NCI-H1417 treated with DMSO at 0.1 percent for 48 hours (cell line): ENCODE measurements around the gene MT1B.
"Not testable (repeated sequence)": the region's sequence is repeated elsewhere in the genome, so short reads cannot be mapped to it uniquely, and the experiment has no call there.

ENCODE experiments used
- DNase-seq: peaks from one replicate; lab custom pipeline; 2025; lab: John Stamatoyannopoulos, UW

Gene MT1B

GRCh38 chr16:56637814-56638750 lies 13.6 kb upstream of the MT1B start, which contains the start of gene MT1A:
Gene MT1A, plus strand, starts transcription at chr16:56638666. Its CDS starts 73 bp downstream, at chr16:56638739.
- DNase-seq = no peak

DNA sequence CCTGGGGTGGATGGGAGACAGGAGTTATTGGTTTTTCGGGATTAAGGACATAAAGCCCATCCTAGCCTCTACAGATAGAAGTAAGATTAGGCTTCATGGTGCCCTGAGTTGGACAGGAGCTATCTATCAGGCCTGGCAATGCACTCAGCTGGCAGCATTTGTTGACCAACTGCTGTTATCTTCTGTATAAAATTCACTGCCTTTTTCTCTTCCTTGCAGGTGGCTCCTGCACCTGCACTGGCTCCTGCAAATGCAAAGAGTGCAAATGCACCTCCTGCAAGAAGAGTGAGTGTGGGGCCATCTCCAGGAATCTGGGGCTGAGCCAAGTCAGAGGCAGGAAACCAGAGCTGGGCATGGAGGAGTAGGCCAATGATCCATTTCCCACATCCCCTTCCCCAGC lies 12.6 kb upstream of the MT1B start:
- DNase-seq = no peak

DNA sequence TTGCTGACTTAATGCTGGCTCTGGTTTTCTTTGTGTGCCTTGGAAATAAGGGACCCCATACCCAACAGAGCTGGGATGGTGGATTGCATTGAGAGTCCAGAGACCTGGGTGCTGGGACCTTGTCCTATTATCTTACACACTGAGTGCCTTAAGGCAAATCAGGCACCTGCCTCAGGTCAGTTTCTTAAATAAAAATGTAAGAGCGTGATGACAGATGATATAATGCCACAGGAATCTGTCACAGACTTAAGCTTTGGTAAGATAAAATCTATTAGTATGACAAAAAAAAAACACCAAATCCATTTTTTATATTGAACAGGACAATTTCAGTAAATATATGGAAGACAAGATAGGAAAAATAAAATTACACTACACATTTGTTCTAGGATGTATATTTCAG lies 11.6 kb upstream of the MT1B start:
- DNase-seq = no peak

- DNase-seq = no peak
Measured at GRCh38 chr16:56641166-56641565, 10.5 kb upstream of the MT1B start.

DNA sequence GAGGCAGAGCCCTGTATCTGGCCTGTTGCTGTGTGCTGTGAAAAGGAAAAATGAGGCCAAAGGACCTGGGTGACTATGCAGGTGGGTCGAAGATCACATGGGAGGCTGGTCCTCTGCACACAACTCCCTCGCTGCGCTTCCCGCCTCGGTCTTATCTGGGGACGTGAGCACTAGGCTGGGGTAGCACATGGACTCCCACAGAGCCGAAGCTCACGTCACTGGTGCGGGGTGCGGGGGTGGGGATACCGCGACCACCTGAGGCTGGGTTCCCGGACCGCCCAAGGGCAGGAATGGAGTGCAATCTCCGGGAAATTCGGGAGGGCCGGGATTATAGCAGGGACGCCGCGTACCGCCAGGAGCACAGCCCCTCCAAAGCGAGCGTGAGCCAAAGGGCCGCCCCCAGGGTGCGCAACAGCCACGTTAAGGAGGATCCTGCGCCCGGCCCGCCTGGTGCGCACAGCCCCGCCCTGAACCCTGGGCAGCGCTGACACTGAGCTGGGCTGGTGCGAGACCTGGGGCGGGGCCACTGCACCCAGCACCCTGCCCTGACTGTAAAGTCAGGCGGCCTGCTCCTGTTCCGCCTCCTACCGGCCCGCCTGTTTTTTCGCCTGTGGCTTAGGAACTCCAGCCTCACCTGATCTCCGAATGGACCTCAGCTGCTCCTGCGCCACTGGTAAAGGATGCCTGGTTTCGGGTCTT lies 8.5 kb upstream of the MT1B start:
- DNase-seq = no peak

DNA sequence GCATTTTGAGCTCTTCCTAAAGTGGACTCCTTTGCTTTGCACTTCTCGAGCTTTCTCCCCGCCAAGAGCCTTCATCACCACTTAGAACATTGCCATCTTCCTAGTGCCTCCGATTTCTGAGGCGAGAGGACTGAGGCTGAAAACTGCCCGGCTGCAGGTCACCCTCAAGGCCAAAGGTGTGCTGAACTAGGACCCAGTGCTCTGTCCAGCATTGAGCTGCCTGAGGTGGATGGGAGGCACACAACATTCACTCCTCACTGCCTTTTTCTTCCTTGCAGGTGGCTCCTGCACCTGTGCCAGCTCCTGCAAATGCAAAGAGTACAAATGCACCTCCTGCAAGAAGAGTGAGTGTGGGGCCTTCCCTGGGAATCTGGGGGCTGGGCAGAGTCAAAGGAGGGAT lies 7.9 kb upstream of the MT1B start:
- no peak for DNase-seq

DNA sequence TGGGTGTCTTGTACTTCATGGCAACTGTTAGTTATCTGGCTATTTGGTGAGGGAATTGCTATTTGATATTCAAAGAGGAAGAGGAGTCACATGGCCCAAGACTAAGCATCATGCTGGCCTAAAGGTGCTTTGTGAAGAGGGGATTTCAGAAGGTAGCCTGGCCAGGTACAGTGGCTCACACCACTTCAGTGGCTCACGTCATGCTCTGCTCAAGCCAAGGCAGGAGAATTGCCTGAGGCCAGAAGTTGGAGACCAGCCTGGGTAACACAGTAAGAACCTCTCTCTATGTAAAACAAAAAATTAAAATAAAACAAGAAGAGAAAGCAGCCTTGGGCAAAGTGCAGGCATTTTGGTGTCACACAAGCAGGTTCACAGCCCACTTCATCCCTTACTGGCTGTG lies 6.4 kb upstream of the MT1B start:
- DNase-seq = no peak

DNA sequence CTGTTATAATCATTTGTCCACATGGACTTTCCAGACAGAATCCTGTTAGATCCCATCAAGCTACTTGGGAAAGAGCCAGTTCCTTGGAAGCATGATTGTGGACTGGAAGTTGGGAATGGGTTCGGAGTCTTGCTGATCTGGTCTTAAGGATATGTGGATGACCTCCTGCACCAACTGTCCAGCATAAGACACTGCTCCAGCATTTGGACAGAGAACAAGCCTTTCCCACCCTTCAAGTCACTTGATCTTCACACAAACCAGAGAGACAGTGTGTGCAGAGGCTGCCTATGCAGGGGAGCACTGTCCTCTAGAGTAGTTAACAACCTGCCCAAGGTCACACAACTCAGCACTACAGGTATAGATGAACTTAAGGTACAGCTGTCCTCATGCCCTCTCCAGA lies 5.8 kb upstream of the MT1B start:
- DNase-seq = no peak

DNA sequence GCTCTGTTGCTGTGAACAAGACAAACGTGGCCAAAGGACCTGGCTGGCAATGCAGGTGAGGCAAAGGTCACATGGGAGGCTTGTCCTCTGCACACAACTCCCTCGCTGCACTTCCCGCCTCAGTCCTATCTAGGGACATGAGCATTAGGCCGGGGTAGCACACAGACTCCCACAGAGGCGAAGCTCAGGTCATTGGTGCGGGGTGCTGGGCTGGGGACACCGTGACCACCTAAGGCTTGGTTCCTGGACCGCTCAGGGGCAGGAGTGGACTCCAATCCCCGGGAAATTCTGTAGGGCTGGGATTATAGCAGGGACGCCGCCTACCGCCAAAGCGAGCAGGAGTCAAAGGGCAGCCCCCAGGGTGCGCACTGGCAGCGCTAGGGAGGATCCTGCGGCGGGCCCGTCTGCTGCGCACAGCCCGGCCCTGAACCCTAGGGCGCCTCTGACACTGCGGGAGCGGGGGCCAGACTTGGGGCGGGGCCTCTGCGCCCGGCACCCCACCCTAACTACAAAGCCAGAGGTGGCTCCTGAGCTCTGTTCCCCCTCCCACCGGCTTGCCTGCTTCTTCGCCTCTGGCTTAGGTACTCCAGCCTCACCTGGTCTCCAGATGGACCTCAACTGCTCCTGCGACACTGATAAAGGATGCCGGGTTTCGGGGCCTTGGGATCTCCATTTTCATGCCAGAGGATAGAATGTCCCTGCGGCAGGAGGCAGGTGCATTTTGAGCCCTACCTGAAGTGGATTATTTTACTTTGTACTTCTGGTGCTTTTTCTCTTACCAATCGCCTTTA lies 3.9 kb upstream of the MT1B start:
- DNase-seq = no peak

- no peak for DNase-seq
Measured at GRCh38 chr16:56649271-56649670, 2.4 kb upstream of the MT1B start.

DNA sequence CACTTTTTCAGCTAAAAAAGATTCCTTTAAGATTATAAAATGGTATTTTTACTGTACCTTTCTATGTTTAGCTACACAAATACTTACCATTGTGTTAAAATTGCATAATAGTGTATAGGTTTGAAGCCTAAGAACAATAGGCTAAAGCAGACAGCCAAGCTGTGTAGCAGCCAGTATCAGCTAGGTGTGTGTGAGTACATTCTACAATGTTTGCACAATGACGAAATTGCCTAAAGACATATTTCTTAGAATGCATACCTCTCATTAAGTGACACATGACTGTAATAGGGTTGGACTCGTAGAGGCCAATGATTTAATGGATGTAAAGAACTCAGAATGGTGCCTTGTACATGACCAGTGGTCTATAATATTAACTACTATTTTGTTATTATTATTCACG lies 1.9 kb upstream of the MT1B start:
- no peak for DNase-seq

DNA sequence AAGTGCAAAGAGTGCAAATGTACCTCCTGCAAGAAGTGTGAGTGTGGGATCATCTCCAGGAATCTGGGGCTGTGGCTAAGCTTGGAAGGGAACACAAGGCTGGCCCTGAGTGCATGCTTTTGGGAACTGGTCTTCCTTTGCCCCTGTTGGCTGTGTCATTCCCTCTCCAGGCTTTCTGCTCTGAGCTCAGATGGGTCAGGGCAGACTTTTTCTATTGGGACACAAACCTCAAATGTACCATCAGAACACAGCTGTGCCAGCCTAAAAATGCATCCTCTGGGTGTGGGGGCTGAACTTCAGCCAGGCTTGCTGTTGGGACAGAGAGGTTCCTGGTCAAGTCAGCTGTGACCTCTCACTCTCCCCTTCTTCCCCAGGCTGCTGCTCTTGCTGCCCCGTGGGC lies 914 bp downstream of the MT1B start:
- DNase-seq = no peak

DNA sequence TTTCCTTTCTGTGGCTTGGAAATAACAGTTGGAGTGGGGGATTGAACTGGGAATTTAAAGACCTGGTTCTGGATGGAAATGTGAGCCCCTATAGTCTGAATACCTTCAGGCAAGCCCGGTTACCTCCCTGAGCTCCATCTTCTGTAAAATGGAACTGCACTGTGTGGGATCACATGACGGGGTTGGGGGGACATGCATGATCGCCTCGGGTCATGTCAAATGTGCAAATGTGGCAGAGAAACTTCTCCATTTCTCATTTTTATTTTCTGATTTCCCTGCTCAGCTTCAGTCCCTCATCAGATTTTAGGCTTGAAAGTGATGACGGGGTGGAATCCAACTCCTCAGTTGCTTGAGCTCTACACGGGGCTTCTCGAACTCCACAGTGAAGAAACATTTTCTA lies 1.5 kb downstream of the MT1B start:
- no peak for DNase-seq

GRCh38 chr16:56657555-56658326 lies 6.1 kb downstream of the MT1B start, which contains the start of gene MT1F:
Gene MT1F, plus strand, starts transcription at chr16:56657959. Its CDS starts 100 bp downstream, at chr16:56658059.
- DNase-seq = no peak

GRCh38 chr16:56658327-56658875 lies 6.7 kb downstream of the MT1B start:
- no peak for DNase-seq

DNA sequence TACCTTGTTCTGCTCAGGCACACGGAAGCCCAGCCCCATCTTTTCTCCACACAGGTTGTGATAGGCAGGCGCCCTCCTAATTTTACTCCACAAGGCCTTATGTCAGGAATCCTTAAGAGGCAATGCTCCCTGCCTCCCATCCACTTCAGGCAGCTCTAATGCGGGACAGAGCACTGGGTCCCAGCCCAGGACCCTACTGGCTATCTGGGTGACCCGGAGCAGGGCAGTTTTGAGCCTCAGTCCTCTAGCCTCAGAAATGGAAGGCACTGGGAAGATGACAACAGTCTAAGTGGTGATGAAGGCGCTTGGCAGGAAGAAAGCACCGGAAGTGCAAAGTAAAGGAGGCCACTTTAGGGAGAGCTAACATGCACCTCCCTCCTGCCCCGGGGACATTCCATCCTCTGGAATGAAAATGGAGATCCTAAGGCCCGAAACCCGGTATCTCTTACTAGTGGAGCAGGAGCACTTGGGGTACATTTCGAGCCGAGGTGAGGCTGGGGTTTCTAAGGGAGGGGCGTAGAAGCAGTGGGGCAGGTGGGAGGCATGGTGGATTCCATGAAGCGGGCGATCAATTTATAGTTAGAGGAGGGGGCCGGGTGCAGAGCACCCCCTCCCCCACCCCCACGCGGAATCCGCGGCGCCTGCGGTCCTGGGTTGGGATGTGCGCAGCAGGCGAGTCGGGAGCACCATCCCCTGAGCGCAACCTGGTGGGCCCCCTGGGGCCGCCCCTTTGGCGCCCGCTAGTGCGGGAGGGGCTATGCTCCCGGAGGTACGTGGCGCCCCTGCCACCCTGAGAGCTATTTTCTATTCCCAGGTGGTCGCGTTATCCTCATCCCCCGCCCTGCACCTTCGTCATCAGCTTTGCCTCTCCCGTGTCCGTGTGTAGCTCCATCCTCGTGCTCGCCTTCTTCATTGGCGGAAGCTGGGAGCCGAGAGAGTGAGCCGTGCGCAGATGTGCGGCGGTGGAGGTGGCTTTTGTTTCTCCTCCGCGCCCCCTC lies 11.0 kb downstream of the MT1B start:
- no peak for DNase-seq

DNA sequence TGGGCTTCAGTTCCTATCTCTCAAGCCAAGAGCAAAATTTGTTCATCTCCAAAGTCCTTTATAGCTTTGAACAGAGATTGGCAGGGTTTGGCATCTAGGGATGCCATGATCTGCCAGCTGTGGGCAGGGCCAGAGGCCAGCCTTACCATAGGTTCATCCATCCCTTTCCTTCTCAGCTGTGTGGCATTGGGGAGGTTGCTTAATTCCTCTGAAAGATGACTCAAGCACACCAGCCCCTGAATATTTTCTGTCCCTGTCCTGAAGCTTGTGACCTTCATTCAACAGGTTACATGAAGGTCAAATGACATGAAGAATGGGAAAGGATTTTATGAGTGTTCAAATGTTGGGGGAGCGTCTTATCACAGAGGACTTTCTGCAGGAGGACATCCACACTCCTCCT lies 12.8 kb downstream of the MT1B start:
- DNase-seq = no peak

DNA sequence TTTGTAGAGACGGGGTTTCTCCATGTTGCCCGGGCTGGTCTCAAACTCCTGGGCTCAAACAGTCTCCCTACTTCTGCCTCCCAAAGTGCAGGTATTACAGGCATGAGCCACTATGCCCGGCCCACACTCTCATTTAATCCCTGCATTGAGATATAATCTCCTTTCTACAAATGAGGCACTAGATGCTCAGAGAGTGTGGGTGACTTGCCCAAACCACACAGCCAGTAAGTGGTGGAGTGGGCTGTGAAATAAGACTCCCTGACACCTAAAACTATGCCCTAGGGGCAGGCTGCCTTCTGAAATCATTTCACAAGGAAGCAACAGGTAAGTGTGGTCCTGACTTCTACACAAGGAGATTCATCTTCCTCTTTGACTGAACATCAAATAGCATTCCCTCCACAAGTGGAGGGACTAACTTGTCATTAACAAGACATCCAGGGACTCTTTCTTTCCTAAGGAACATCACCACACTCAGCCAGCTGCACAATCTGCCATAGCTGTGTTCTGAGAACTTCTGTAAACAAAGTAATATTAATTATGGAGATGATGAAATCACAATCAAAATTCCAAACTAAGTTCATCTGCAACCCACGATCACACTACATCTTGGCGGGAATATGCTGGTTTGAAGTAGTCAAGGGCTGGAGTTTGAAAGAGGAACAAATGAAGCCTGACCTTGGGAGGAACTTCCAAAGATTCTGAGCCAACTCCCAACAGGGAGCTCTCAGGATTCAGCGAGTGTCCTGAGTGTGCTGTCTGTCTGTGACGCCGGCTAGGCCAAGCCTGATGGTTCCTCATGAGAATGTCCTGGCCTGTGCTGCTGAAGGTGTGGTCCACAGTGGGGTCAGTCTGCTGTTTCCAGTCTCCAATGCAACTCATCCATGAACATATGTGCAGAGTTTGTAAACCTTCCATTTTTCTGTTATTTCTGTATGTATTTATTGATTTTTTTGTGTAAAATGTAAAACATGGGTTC lies 13.9 kb downstream of the MT1B start:
- DNase-seq = not testable (repeated sequence)
